H1 (cell line): Measurements from ENCODE around the gene ANKRD12. TPM values are rescaled to one million over a fixed set of nuclear protein-coding genes. Genes with fewer than 3 reads are reported as not detected.

Experiments used
- CTCF ChIA-PET: fragments of 300-600 bp; sonication (Branson Sonifier 250); formaldehyde crosslinking; loops from one replicate; lab custom pipeline; 2021; ENCODE audit not compliant: partially characterized antibody; lab: Charles Lee
- POLR2A ChIA-PET: fragments of 300-600 bp; sonication (Branson Sonifier 250); formaldehyde crosslinking; loops from one replicate; lab custom pipeline; 2021; ENCODE audit warnings: inconsistent platforms; ENCODE audit not compliant: partially characterized antibody; lab: Charles Lee
- DNase-seq, 2 experiments: peaks; one replicate each; pipeline versions ENCODE4 v3.0.0 to v3.0.0-alpha.2; 2010 to 2022; ENCODE audit warnings: low spot score in 2 of 2, low read depth in 1 of 2, mixed read lengths in 1 of 2
- FAIRE-seq: peaks from 2 replicates; lab custom pipeline; 2011; peaks lifted over from hg19 to GRCh38; lab: Jason Lieb, UNC
- H2AFZ ChIP-seq: 2 replicates; pipeline ENCODE4 v1.8.1; 2012; ENCODE audit warnings: low read length, inconsistent platforms
- H2AK5ac ChIP-seq: 2 replicates; pipeline ENCODE4 v1.6.1; 2013; ENCODE audit warnings: low read depth, low read length
- H2BK120ac ChIP-seq: replicated peaks from 2 replicates; pipeline ENCODE3; 2013; ENCODE audit warnings: low read depth, low read length, inconsistent platforms
- H2BK12ac ChIP-seq: 2 replicates; pipeline ENCODE4 v1.6.1; 2013; ENCODE audit warnings: low read depth, low read length
- H2BK15ac ChIP-seq: 2 replicates; pipeline ENCODE4 v1.6.1; 2013; ENCODE audit warnings: low read length
- H2BK20ac ChIP-seq: 2 replicates; pipeline ENCODE4 v1.6.1; 2013; ENCODE audit warnings: low read length
- H2BK5ac ChIP-seq: 2 replicates; pipeline ENCODE4 v1.6.1; 2013; ENCODE audit warnings: low read depth, low read length
- H3K14ac ChIP-seq: 2 replicates; pipeline ENCODE4 v1.6.1; 2013; ENCODE audit warnings: inconsistent platforms; ENCODE audit not compliant: insufficient read length
- H3K18ac ChIP-seq: 2 replicates; pipeline ENCODE4 v1.6.1; 2013; ENCODE audit warnings: low read length; ENCODE audit errors: extremely low read depth
- H3K23ac ChIP-seq: 2 replicates; pipeline ENCODE4 v1.6.1; 2013; ENCODE audit warnings: inconsistent platforms; ENCODE audit not compliant: insufficient read length
- H3K23me2 ChIP-seq: 2 replicates; pipeline ENCODE4 v1.6.1; 2013; ENCODE audit warnings: low read depth, low read length
- H3K27ac ChIP-seq: 2 replicates; pipeline ENCODE4 v1.6.1; 2011; ENCODE audit warnings: low read depth, low read length, inconsistent platforms
- H3K27me3 ChIP-seq, 4 experiments: replicated peaks in 1 of 4; 1 replicate in 1 of 4; 2 replicates in 3 of 4; pipeline versions ENCODE4 v1.6.1 to v1.8.1; 2011 to 2013; ENCODE audit warnings: low read length in 3 of 4, mild to moderate bottlenecking in 3 of 4, inconsistent platforms in 2 of 4, mixed read lengths in 2 of 4, moderate library complexity in 1 of 4; ENCODE audit not compliant: control insufficient read depth in 3 of 4, insufficient read depth in 3 of 4; ENCODE audit errors: extremely low read depth in 1 of 4
- H3K36me3 ChIP-seq, 4 experiments: 2 replicates each; pipeline versions ENCODE4 v1.6.1 to v1.8.1; 2011 to 2013; ENCODE audit warnings: mild to moderate bottlenecking in 4 of 4, low read length in 3 of 4, moderate library complexity in 2 of 4, control low read depth in 1 of 4, inconsistent platforms in 1 of 4; ENCODE audit not compliant: insufficient read depth in 4 of 4, control insufficient read depth in 2 of 4
- H3K4ac ChIP-seq: replicated peaks from 2 replicates; pipeline ENCODE3; 2013; ENCODE audit warnings: low read length, low read depth, mixed read lengths, inconsistent platforms; ENCODE audit not compliant: insufficient read length
- H3K4me1 ChIP-seq, 4 experiments: replicated peaks in 1 of 4; 1 replicate in 1 of 4; 2 replicates in 3 of 4; pipeline versions ENCODE4 v1.6.1 to v1.8.1; 2011 to 2013; ENCODE audit warnings: low read length in 3 of 4, inconsistent platforms in 2 of 4, mixed read lengths in 1 of 4; ENCODE audit not compliant: insufficient read depth in 4 of 4, control insufficient read depth in 3 of 4
- H3K4me2 ChIP-seq, 2 experiments: 2 replicates each; pipeline versions ENCODE4 v1.6.1 to v1.8.1; 2011 to 2013; ENCODE audit warnings: low read depth in 2 of 2, low read length in 2 of 2, control low read depth in 1 of 2, inconsistent platforms in 1 of 2, mild to moderate bottlenecking in 1 of 2; ENCODE audit not compliant: insufficient read depth in 1 of 2
- H3K4me3 ChIP-seq, 4 experiments: fragments of 200-600, 300-600 bp in 1 of 4; sonication (generic), shearing (Covaris generic), sonication (Bioruptor Twin) in 1 of 4; 2 replicates each; pipeline versions ENCODE4 v1.5.1 to v1.8.1; 2011 to 2016; ENCODE audit warnings: low read length in 4 of 4, low read depth in 3 of 4, control low read depth in 2 of 4, inconsistent platforms in 2 of 4, mild to moderate bottlenecking in 2 of 4, mixed read lengths in 1 of 4, moderate library complexity in 1 of 4; ENCODE audit not compliant: insufficient read depth in 2 of 4; ENCODE audit errors: extremely low read depth in 1 of 4
- H3K56ac ChIP-seq: replicated peaks from 2 replicates; pipeline ENCODE3; 2013; ENCODE audit warnings: low read depth, mild to moderate bottlenecking, mixed read lengths, low read length, inconsistent platforms; ENCODE audit not compliant: insufficient read length
- H3K79me1 ChIP-seq: 2 replicates; pipeline ENCODE4 v1.6.1; 2013; ENCODE audit warnings: low read depth, low read length, control low read depth
- H3K79me2 ChIP-seq, 2 experiments: 2 replicates each; pipeline versions ENCODE4 v1.6.1 to v1.8.1; 2012 to 2013; ENCODE audit warnings: low read length in 2 of 2, mild to moderate bottlenecking in 2 of 2, inconsistent platforms in 1 of 2; ENCODE audit not compliant: insufficient read depth in 2 of 2, control insufficient read depth in 1 of 2
- H3K9ac ChIP-seq, 4 experiments: replicated peaks in 1 of 4; 1 replicate in 1 of 4; 2 replicates in 3 of 4; pipeline versions ENCODE4 v1.6.1 to v1.8.1; 2011 to 2013; ENCODE audit warnings: low read depth in 3 of 4, low read length in 3 of 4, control low read depth in 2 of 4, mild to moderate bottlenecking in 2 of 4, moderate library complexity in 2 of 4, inconsistent platforms in 1 of 4; ENCODE audit errors: extremely low read depth in 1 of 4
- H3K9me3 ChIP-seq, 2 experiments: 2 replicates each; pipeline versions ENCODE4 v1.6.1 to v1.8.1; 2012 to 2013; ENCODE audit warnings: mild to moderate bottlenecking in 2 of 2, moderate library complexity in 2 of 2, control low read depth in 1 of 2, inconsistent platforms in 1 of 2, low read depth in 1 of 2, low read length in 1 of 2, mixed read lengths in 1 of 2; ENCODE audit not compliant: insufficient read depth in 2 of 2
- H4K20me1 ChIP-seq, 2 experiments: replicated peaks in 1 of 2; 2 replicates each; pipeline versions ENCODE3 to v1.8.1; 2011 to 2013; ENCODE audit warnings: inconsistent platforms in 2 of 2, low read length in 2 of 2, mild to moderate bottlenecking in 1 of 2; ENCODE audit not compliant: insufficient read depth in 2 of 2, control insufficient read depth in 1 of 2
- H4K5ac ChIP-seq: 2 replicates; pipeline ENCODE4 v1.6.1; 2013; ENCODE audit warnings: low read length, low read depth, mixed read lengths, inconsistent platforms; ENCODE audit not compliant: insufficient read length
- H4K8ac ChIP-seq: 2 replicates; pipeline ENCODE4 v1.8.0; 2013; ENCODE audit warnings: mild to moderate bottlenecking, moderate library complexity, low read length, inconsistent platforms; ENCODE audit not compliant: insufficient read depth; ENCODE audit errors: extremely low read depth
- H4K91ac ChIP-seq: replicated peaks from 2 replicates; pipeline ENCODE3; 2013; ENCODE audit warnings: low read length, mixed read lengths, inconsistent platforms; ENCODE audit not compliant: insufficient read length
- ASH2L ChIP-seq: fragments of 200-600, 300-600 bp; sonication (generic); IDR thresholded peaks from one replicate; pipeline ENCODE4 v1.7.1; 2017; ENCODE audit warnings: low read length
- CHD1 ChIP-seq: IDR thresholded peaks from 2 replicates; pipeline ENCODE4 v1.6.1; 2012; ENCODE audit warnings: low read depth, low read length, improper control_type of control experiment
- EP300 ChIP-seq, 2 experiments: IDR thresholded peaks; 1 replicate in 1 of 2; 2 replicates in 1 of 2; pipeline ENCODE4 v1.6.1; 2011 to 2012; ENCODE audit warnings: low read depth in 2 of 2, low read length in 2 of 2, mild to moderate bottlenecking in 2 of 2, borderline replicate concordance in 1 of 2, inconsistent platforms in 1 of 2, moderate library complexity in 1 of 2
- EZH2 ChIP-seq: fragments of 200-600 bp; sonication (generic); IDR thresholded peaks from 2 replicates; pipeline ENCODE4 v1.7.1; 2012; ENCODE audit warnings: low read depth, mild to moderate bottlenecking, moderate library complexity, low read length, inconsistent platforms; ENCODE audit not compliant: severe bottlenecking
- POLR2A ChIP-seq, 2 experiments: IDR thresholded peaks; 1 replicate in 1 of 2; 2 replicates in 1 of 2; pipeline ENCODE4 v1.6.1; 2011; ENCODE audit warnings: low read depth in 2 of 2, low read length in 2 of 2, mild to moderate bottlenecking in 2 of 2; ENCODE audit errors: control extremely low read depth in 1 of 2
- POLR2AphosphoS5 ChIP-seq: IDR thresholded peaks from 2 replicates; pipeline ENCODE4 v1.6.1; 2011; ENCODE audit warnings: low read depth, low read length
- RNF2 ChIP-seq: fragments of 200-900, 300-1000 bp; sonication (generic); IDR thresholded peaks from 2 replicates; pipeline ENCODE4 v1.7.1; 2016; ENCODE audit warnings: borderline replicate concordance, low read depth, mild to moderate bottlenecking, antibody characterized with exemption, low read length; ENCODE audit not compliant: poor library complexity, severe bottlenecking; ENCODE audit errors: missing control alignments
- SIN3A ChIP-seq, 2 experiments: IDR thresholded peaks in 1 of 2; conservative IDR thresholded peaks in 1 of 2; 2 replicates each; pipeline ENCODE4 v1.6.1; 2011 to 2012; ENCODE audit warnings: low read length in 2 of 2, improper control_type of control experiment in 1 of 2, low read depth in 1 of 2, mild to moderate bottlenecking in 1 of 2
- SP2 ChIP-seq: IDR thresholded peaks from 2 replicates; pipeline ENCODE4 v1.6.1; 2012; ENCODE audit warnings: mild to moderate bottlenecking, low read length, inconsistent platforms
- SUZ12 ChIP-seq: fragments of 200-600 bp; sonication (generic); IDR thresholded peaks from 2 replicates; pipeline ENCODE4 v1.6.1; 2012; ENCODE audit warnings: mild to moderate bottlenecking, inconsistent platforms, low read length, moderate library complexity, mixed read lengths
- WGBS, 2 experiments: shearing (Covaris generic) in 1 of 2; methylation state at CpG; one replicate each; pipeline versions ENCODE4 v1.1.6 to v1.1.7; 2013 to 2015; ENCODE audit warnings: low lambda C conversion rate in 2 of 2, mixed read lengths in 2 of 2, inconsistent platforms in 1 of 2, low coverage in 1 of 2, missing lambda C conversion rate in 1 of 2; ENCODE audit not compliant: insufficient replicate concordance in 2 of 2, insufficient coverage in 1 of 2, insufficient read length in 1 of 2; ENCODE audit errors: extremely low coverage in 1 of 2, missing lambda C conversion rate in 1 of 2; 5-methylcytosine and 5-hydroxymethylcytosine counted together
- polyA plus RNA-seq, 7 experiments: library from polyadenylated mRNA; depleted of rRNA in 3 of 7; stranded (reverse) in 5 of 7; unstranded in 2 of 7; fragments of >200 nt in 5 of 7; fragments of 200-250 nt in 2 of 7; gene quantifications; 1 replicate in 5 of 7; 2 replicates in 1 of 7; 4 replicates in 1 of 7; pipeline versions ENCODE4 v1.2.1 to v1.2.3, GENCODE V29; 2011 to 2013; ENCODE audit warnings: missing spikeins in 2 of 7, mixed read lengths in 2 of 7
- total RNA-seq: library from RNA; stranded (reverse); fragmentation: NEBNext Ultra II Directional; extraction: Animal tissue kit (Norgen Biotek cat#: 25700); gene quantifications from 2 replicates; pipeline ENCODE4 v1.2.1, GENCODE V29; 2021
- TF ChIP-seq, protein P1 (sequence below): IDR thresholded peaks from 2 replicates; pipeline ENCODE4 v1.6.1; 2011; ENCODE audit warnings: low read length, improper control_type of control experiment

Gene ANKRD12
- total and polyA plus RNA-seq, 2 of the 8 experiments (the other 6 are each of a cell fraction or from before 2014, with no cell fraction given) = 2.6 to 37.9 TPM

DNA sequence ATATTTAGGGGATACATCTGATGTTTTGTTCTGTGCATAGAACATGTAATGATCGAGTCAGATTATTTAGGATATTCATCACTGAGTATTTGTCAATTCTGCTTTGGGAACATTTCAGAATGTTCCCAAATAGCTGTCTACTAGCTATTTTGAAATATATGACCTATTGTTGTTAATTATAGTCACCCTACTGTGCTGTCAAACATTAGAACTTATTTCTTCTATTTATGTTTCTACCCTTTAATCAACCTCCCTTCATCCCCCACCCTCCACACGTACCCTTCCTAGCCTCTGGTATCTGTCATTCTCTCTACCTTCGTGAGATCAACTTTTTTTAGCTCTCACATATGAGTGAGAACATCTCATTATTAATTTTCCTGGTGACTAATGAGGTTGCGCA is 40.9 kb downstream of the ANKRD12 start:
- no peak overlapping the region for H3K27ac ChIP-seq
- no peak overlapping the region for H2AK5ac ChIP-seq
- no peaks in the 10 kb centered on the region; a peak in 1 of 8 replicates for H3K36me3 ChIP-seq
- no peak overlapping the region for H2BK5ac ChIP-seq
- no peak overlapping the region for H4K5ac ChIP-seq
- no peaks in the 10 kb centered on the region for H3K79me1 ChIP-seq
- no peak overlapping the region for H2AFZ ChIP-seq
- peaks cover 0 to 2% of the 10 kb centered on the region in 2 experiments for H4K20me1 ChIP-seq
- H3K4ac ChIP-seq = no peak overlapping the region
- H3K23ac ChIP-seq = no peak overlapping the region
- WGBS, 2 experiments = 91 to 100% methylated on average over 1 to 4 of the region's 4 CpGs
- ChIA-PET POLR2A (no interaction called here), CTCF (interaction anchor here (0.6 kb wide), 1 partner anchor 69 kb away, joined by 3 read pairs; no protein-coding TSS in a partner anchor)
- no peak overlapping the region for H3K4me2 ChIP-seq
- no peak overlapping the region for H4K8ac ChIP-seq
- no peak overlapping the region for H2BK20ac ChIP-seq
- no peak overlapping the region for H3K18ac ChIP-seq
- no peak overlapping the region for H4K91ac ChIP-seq
- H3K23me2 ChIP-seq = no peaks in the 10 kb centered on the region
- H3K9me3 ChIP-seq = no peaks in the 10 kb centered on the region
- DNase-seq = no peak
- H3K4me3 ChIP-seq = no peak overlapping the region
- no peak overlapping the region for H3K9ac ChIP-seq
- no peak for FAIRE-seq
- no peaks in the 10 kb centered on the region for H3K27me3 ChIP-seq
- H3K14ac ChIP-seq = no peak overlapping the region
- no peak overlapping the region for H2BK15ac ChIP-seq
- H3K79me2 ChIP-seq = peaks cover 0 to 58% of the 10 kb centered on the region in 2 experiments; a peak in 3 of 4 replicates
- H2BK12ac ChIP-seq = no peak overlapping the region
- H3K4me1 ChIP-seq = no peaks in the 10 kb centered on the region
- no peak overlapping the region for H3K56ac ChIP-seq
- no peak overlapping the region for H2BK120ac ChIP-seq
- TF ChIP-seq, protein P1, sequence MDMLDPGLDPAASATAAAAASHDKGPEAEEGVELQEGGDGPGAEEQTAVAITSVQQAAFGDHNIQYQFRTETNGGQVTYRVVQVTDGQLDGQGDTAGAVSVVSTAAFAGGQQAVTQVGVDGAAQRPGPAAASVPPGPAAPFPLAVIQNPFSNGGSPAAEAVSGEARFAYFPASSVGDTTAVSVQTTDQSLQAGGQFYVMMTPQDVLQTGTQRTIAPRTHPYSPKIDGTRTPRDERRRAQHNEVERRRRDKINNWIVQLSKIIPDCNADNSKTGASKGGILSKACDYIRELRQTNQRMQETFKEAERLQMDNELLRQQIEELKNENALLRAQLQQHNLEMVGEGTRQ = no peak
- TF ChIP-seq RNF2 (no peak), SIN3A (conservative IDR thresholded peaks at IDR 0.05 in 1 of 2, IDR thresholded peaks at IDR 0.05 in 1 of 2; ENCODE audit: low read depth in 1 of 2, low read length in 2 of 2) (no peak), SUZ12 (no peak), EP300 (IDR thresholded peaks at IDR 0.05; ENCODE audit: borderline replicate concordance in 1 of 2, low read depth in 2 of 2, low read length in 2 of 2) (no peak), EZH2 (no peak), POLR2A (IDR thresholded peaks at IDR 0.05; ENCODE audit: control extremely low read depth in 1 of 2, low read depth in 2 of 2, low read length in 2 of 2) (no peak), SP2 (no peak), CHD1 (no peak), POLR2AphosphoS5 (no peak), ASH2L (no peak)
- TF ChIP-seq, all 59 proteins: peak for 0
